ENCODE data around the gene DDX11.
"Not testable (repeated sequence)": the region's sequence is repeated elsewhere in the genome, so short reads cannot be mapped to it uniquely, and the experiment has no call there.

The DDX11 gene

GRCh38 chr12:31074333-31074874 lies 744 bp downstream of the DDX11 start:
- DNase-seq (ENCODE audit: low spot score in 2 of 2); H3K27me3 Mint-ChIP-seq; H3K9me3 Mint-ChIP-seq: not testable (repeated sequence)
- H3K36me3 Mint-ChIP-seq (ENCODE audit: insufficient read depth): peaks cover 14% of the 10 kb centered on the region
- peak overlapping the region; percentile 97 for H3K4me3 Mint-ChIP-seq
- ATAC-seq (replicated peaks; ENCODE audit: extremely low read depth, poor library complexity, severe bottlenecking): peak; percentile 50
- peak overlapping the region; percentile 83 for H3K27ac Mint-ChIP-seq (ENCODE audit: low read depth)
- H3K4me1 Mint-ChIP-seq: peaks cover 13% of the 10 kb centered on the region

DNA sequence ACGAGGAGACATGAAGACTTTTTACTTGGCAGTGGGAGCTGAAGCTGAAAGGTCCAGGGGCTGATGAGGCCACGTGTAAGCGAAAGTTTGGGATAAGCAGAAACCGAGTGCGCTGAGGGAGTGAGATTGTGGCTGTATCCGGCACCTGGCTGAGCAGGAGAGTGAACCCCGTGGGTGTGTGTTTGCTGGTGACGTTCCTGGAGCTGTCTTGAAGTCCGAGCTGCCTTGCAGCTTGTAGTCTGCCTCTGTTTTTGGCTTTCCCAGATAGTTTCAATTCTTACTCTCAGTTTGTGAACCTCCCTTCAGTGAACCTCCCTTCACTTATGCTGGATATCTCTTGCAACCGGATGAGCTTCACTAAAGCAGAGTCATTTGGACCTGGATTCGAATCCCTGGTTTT lies 2.5 kb downstream of the DDX11 start:
- peaks cover 23% of the 10 kb centered on the region for H3K4me1 Mint-ChIP-seq
- peaks cover 15% of the 10 kb centered on the region for H3K36me3 Mint-ChIP-seq (ENCODE audit: insufficient read depth)
- not testable (repeated sequence) for ATAC-seq (replicated peaks; ENCODE audit: extremely low read depth, poor library complexity, severe bottlenecking); H3K27me3 Mint-ChIP-seq; DNase-seq (ENCODE audit: low spot score in 2 of 2); H3K4me3 Mint-ChIP-seq; H3K9me3 Mint-ChIP-seq; H3K27ac Mint-ChIP-seq (ENCODE audit: low read depth)

DNA sequence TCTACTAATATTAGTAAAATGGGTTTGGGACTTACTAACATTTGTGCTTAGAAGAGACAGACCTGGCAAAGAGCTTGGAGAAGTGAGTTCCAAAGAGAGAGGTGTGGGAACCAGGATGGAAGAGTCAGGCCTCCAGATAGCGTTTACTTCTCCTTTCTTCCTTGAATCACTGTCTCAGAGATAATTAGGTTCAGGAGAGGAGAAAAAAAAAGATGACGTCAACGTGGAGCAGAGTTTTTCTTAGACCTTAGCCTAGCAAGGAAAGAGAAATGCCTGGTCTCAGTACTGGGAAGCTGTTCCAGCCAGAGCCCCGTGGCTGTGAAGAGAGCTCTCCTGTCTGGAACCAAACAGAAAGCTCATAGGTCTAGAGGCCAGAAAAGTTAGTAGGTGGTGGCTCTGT lies 3.4 kb downstream of the DDX11 start:
- H3K27ac Mint-ChIP-seq (ENCODE audit: low read depth): peak overlapping the region; percentile 49
- H3K9me3 Mint-ChIP-seq; H3K4me3 Mint-ChIP-seq; H3K27me3 Mint-ChIP-seq; ATAC-seq (replicated peaks; ENCODE audit: extremely low read depth, poor library complexity, severe bottlenecking); DNase-seq (ENCODE audit: low spot score in 2 of 2): not testable (repeated sequence)
- peaks cover 23% of the 10 kb centered on the region for H3K4me1 Mint-ChIP-seq
- H3K36me3 Mint-ChIP-seq (ENCODE audit: insufficient read depth): peaks cover 15% of the 10 kb centered on the region

DNA sequence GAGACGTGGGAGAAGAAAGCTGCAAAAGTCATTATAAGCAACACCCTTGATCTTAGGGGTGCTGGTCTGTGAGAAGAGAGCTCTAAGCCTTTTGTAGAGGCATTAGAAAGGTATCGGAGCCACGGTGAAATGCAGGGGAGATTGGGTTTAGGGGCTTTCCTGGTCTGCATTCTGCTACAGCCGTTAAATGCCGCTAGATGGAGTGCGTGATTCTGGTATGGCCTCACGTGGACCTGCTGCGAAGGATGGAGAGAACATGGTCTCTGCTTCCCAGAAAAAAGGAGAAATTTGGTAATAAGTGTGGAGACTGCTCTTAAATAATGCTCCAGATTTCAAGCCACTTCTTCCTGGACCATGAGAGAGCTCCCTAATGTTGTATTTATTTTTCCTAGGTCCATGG lies 4.3 kb downstream of the DDX11 start:
- H3K27ac Mint-ChIP-seq (ENCODE audit: low read depth): peak overlapping the region; percentile 49
- peaks cover 21% of the 10 kb centered on the region for H3K4me1 Mint-ChIP-seq
- H3K4me3 Mint-ChIP-seq; H3K27me3 Mint-ChIP-seq; ATAC-seq (replicated peaks; ENCODE audit: extremely low read depth, poor library complexity, severe bottlenecking); DNase-seq (ENCODE audit: low spot score in 2 of 2); H3K9me3 Mint-ChIP-seq: not testable (repeated sequence)
- H3K36me3 Mint-ChIP-seq (ENCODE audit: insufficient read depth): peaks cover 15% of the 10 kb centered on the region

- not testable (repeated sequence) for H3K27ac Mint-ChIP-seq (ENCODE audit: low read depth); H3K27me3 Mint-ChIP-seq; DNase-seq (ENCODE audit: low spot score in 2 of 2); H3K9me3 Mint-ChIP-seq; H3K36me3 Mint-ChIP-seq (ENCODE audit: insufficient read depth); ATAC-seq (replicated peaks; ENCODE audit: extremely low read depth, poor library complexity, severe bottlenecking); H3K4me3 Mint-ChIP-seq
- peaks cover 11% of the 10 kb centered on the region for H3K4me1 Mint-ChIP-seq
Measured at GRCh38 chr12:31079421-31079820, 5.8 kb downstream of the DDX11 start.

DNA sequence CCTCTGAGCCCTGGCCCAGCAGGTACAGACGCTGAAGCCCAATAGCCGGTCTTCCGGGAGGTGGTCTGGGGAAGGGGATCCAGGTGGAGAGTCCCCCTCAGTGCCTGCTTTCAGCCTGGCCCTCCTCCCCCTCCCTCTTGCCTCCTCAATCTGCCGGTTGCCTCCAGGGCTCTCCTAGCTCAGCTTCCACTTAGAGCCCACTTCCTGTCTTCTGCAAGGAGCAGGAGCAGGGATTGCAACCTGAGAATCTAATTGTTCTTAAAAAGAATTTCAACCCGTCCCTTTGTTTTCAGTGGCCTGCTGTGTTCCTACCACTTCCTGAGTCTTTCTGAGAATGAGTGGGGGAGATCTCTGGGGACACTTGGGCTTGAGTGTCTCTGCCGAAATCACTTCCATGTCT lies 6.6 kb downstream of the DDX11 start:
- H3K27ac Mint-ChIP-seq (ENCODE audit: low read depth); DNase-seq (ENCODE audit: low spot score in 2 of 2); H3K9me3 Mint-ChIP-seq; H3K36me3 Mint-ChIP-seq (ENCODE audit: insufficient read depth); ATAC-seq (replicated peaks; ENCODE audit: extremely low read depth, poor library complexity, severe bottlenecking); H3K4me3 Mint-ChIP-seq; H3K27me3 Mint-ChIP-seq: not testable (repeated sequence)
- peaks cover 11% of the 10 kb centered on the region for H3K4me1 Mint-ChIP-seq

- not testable (repeated sequence) for H3K4me3 Mint-ChIP-seq; H3K27ac Mint-ChIP-seq (ENCODE audit: low read depth); H3K36me3 Mint-ChIP-seq (ENCODE audit: insufficient read depth); H3K27me3 Mint-ChIP-seq; DNase-seq (ENCODE audit: low spot score in 2 of 2); H3K9me3 Mint-ChIP-seq; ATAC-seq (replicated peaks; ENCODE audit: extremely low read depth, poor library complexity, severe bottlenecking)
- H3K4me1 Mint-ChIP-seq: peaks cover 11% of the 10 kb centered on the region
Measured at GRCh38 chr12:31081274-31081673, 7.6 kb downstream of the DDX11 start.

GRCh38 chr12:31084241-31084640 lies 10.6 kb downstream of the DDX11 start:
- not testable (repeated sequence) for H3K36me3 Mint-ChIP-seq (ENCODE audit: insufficient read depth); H3K27me3 Mint-ChIP-seq; H3K4me3 Mint-ChIP-seq; H3K9me3 Mint-ChIP-seq; H3K27ac Mint-ChIP-seq (ENCODE audit: low read depth); ATAC-seq (replicated peaks; ENCODE audit: extremely low read depth, poor library complexity, severe bottlenecking); DNase-seq (ENCODE audit: low spot score in 2 of 2)
- H3K4me1 Mint-ChIP-seq: peaks cover 11% of the 10 kb centered on the region

- ATAC-seq (replicated peaks; ENCODE audit: extremely low read depth, poor library complexity, severe bottlenecking): peak; percentile 46
- not testable (repeated sequence) for DNase-seq (ENCODE audit: low spot score in 2 of 2); H3K4me1 Mint-ChIP-seq; H3K9me3 Mint-ChIP-seq; H3K27me3 Mint-ChIP-seq; H3K4me3 Mint-ChIP-seq; H3K36me3 Mint-ChIP-seq (ENCODE audit: insufficient read depth); H3K27ac Mint-ChIP-seq (ENCODE audit: low read depth)
Measured at GRCh38 chr12:31086032-31086431, 12.4 kb downstream of the DDX11 start.

GRCh38 chr12:31087486-31087885 lies 13.8 kb downstream of the DDX11 start:
- H3K27ac Mint-ChIP-seq (ENCODE audit: low read depth): peak overlapping the region; percentile 51
- H3K36me3 Mint-ChIP-seq (ENCODE audit: insufficient read depth): not testable (repeated sequence)

DNA sequence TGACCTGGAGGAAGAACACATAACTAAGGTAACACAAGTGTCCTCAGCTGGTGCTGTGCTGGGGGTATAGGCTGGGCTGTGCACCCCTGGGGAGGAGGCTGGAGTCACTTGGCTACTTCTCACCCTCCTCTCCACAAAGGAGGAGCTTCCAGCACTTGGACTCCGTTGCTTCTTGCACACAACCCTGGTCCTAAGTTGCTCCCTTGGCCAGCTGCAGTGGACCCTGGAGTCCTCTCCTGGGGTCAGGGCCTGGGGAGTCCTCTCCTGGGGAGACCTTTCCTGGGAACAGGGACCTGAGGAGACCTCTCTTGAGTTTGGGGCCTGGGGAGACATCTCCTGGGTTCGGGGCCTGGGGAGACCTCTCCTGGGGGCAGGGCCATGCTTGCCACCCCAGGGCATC lies 14.3 kb downstream of the DDX11 start:
- H3K9me3 Mint-ChIP-seq: not testable (repeated sequence)

More at GRCh38 chr12:31087486-31087885, 13.8 kb downstream of the DDX11 start:
- H3K4me1 Mint-ChIP-seq; H3K9me3 Mint-ChIP-seq; ATAC-seq (replicated peaks; ENCODE audit: extremely low read depth, poor library complexity, severe bottlenecking); DNase-seq (ENCODE audit: low spot score in 2 of 2); H3K27me3 Mint-ChIP-seq; H3K4me3 Mint-ChIP-seq: not testable (repeated sequence)

DNA sequence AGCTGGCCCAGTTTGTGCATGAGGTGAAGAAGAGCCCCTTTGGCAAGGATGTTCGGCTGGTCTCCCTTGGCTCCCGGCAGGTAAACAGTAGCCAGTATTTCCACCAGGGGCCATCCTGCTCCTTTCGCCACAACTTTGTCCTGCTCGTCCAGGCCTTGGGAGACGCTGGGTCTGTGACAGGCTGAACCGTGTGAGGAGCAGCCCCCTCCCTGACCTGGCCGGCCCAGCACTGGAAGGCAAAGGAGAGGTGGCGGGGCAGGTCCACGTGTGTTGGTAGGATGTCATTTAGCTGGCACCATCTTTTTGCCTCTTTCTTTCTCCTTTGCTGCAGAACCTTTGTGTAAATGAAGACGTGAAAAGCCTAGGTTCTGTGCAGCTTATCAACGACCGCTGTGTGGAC lies 15.4 kb downstream of the DDX11 start:
- ATAC-seq (replicated peaks; ENCODE audit: extremely low read depth, poor library complexity, severe bottlenecking) (no peak), DNase-seq (ENCODE audit: low spot score in 2 of 2) (no peak)
- peaks cover 3% of the 10 kb centered on the region for H3K36me3 Mint-ChIP-seq (ENCODE audit: insufficient read depth)
- H3K27ac Mint-ChIP-seq (ENCODE audit: low read depth): no peak overlapping the region
- H3K9me3 Mint-ChIP-seq: no peaks in the 10 kb centered on the region
- no peaks in the 10 kb centered on the region for H3K4me1 Mint-ChIP-seq
- H3K27me3 Mint-ChIP-seq: no peaks in the 10 kb centered on the region
- H3K4me3 Mint-ChIP-seq: no peak overlapping the region

More for the DNA sequence above, 14.3 kb downstream of the DDX11 start:
- ATAC-seq (replicated peaks; ENCODE audit: extremely low read depth, poor library complexity, severe bottlenecking); H3K36me3 Mint-ChIP-seq (ENCODE audit: insufficient read depth); DNase-seq (ENCODE audit: low spot score in 2 of 2); H3K4me1 Mint-ChIP-seq; H3K27me3 Mint-ChIP-seq; H3K4me3 Mint-ChIP-seq; H3K27ac Mint-ChIP-seq (ENCODE audit: low read depth): not testable (repeated sequence)

GRCh38 chr12:31091629-31092028 lies 18.0 kb downstream of the DDX11 start:
- DNase-seq (ENCODE audit: low spot score in 2 of 2); H3K27me3 Mint-ChIP-seq; H3K4me1 Mint-ChIP-seq; ATAC-seq (replicated peaks; ENCODE audit: extremely low read depth, poor library complexity, severe bottlenecking); H3K9me3 Mint-ChIP-seq; H3K4me3 Mint-ChIP-seq; H3K27ac Mint-ChIP-seq (ENCODE audit: low read depth); H3K36me3 Mint-ChIP-seq (ENCODE audit: insufficient read depth): not testable (repeated sequence)
